Natural killer cell (primary cell): ENCODE results near the gene NOL11. TPM values are rescaled to one million over a fixed set of nuclear protein-coding genes. Genes with fewer than 3 reads are reported as not detected.

Source experiments
- ATAC-seq, 3 donors: fragments of 150-1000 bp in 2 of 3; fragments of 200-7000 bp in 1 of 3; cut with Tn5 transposase; 1 replicate in 1 of 3; 2 replicates in 2 of 3; pipeline ENCODE4 v1.10.0; 2021; ENCODE audit warnings: mild to moderate bottlenecking in 2 of 3, moderate library complexity in 2 of 3
- DNase-seq, 2 donors: peaks; one replicate each; pipeline versions ENCODE4 v3.0.0 to v3.0.0-alpha.2; 2013 to 2021; ENCODE audit warnings: mixed read lengths in 1 of 2
- H3K27ac ChIP-seq: one replicate; pipeline ENCODE4 v1.5.1; 2013; ENCODE audit warnings: mild to moderate bottlenecking, low read length
- H3K27me3 ChIP-seq: one replicate; pipeline ENCODE4 v1.6.1; 2013; ENCODE audit warnings: low read length; ENCODE audit not compliant: control insufficient read depth, insufficient read depth
- H3K36me3 ChIP-seq: one replicate; pipeline ENCODE4 v1.6.1; 2013; ENCODE audit warnings: low read length; ENCODE audit not compliant: control insufficient read depth, insufficient read depth
- H3K4me1 ChIP-seq: one replicate; pipeline ENCODE4 v1.6.1; 2013; ENCODE audit warnings: low read length; ENCODE audit not compliant: control insufficient read depth, insufficient read depth
- H3K4me3 ChIP-seq: one replicate; pipeline ENCODE4 v1.5.1; 2013; ENCODE audit warnings: low read length
- H3K9me3 ChIP-seq: one replicate; pipeline ENCODE4 v1.6.1; 2013; ENCODE audit warnings: low read length; ENCODE audit not compliant: control insufficient read depth, insufficient read depth
- H3K27ac Mint-ChIP-seq, 2 donors: one replicate each; pipeline ENCODE4 v1.8.0; 2022; ENCODE audit warnings: mild to moderate bottlenecking in 2 of 2, mixed read lengths in 2 of 2, moderate library complexity in 1 of 2
- H3K27me3 Mint-ChIP-seq, 2 donors: one replicate each; pipeline ENCODE4 v1.8.0; 2022; ENCODE audit warnings: low read depth in 2 of 2, mixed read lengths in 2 of 2
- H3K36me3 Mint-ChIP-seq: one replicate; pipeline ENCODE4 v1.8.0; 2022; ENCODE audit warnings: mixed read lengths
- H3K4me1 Mint-ChIP-seq, 2 donors: one replicate each; pipeline ENCODE4 v1.8.0; 2022; ENCODE audit warnings: mixed read lengths in 2 of 2
- H3K4me3 Mint-ChIP-seq: one replicate; pipeline ENCODE4 v1.8.0; 2022; ENCODE audit warnings: mild to moderate bottlenecking, moderate library complexity, mixed read lengths
- H3K9me3 Mint-ChIP-seq, 2 donors: one replicate each; pipeline ENCODE4 v1.8.0; 2022; ENCODE audit warnings: mixed read lengths in 2 of 2
- WGBS: methylation state at CpG from one replicate; pipeline ENCODE4 v1.1.7; 2013; ENCODE audit warnings: missing lambda C conversion rate; ENCODE audit not compliant: insufficient coverage; 5-methylcytosine and 5-hydroxymethylcytosine counted together
- intact Hi-C: fragments of 100-400 bp; cut with micrococcal nuclease; formaldehyde crosslinking; loops from one replicate; pipeline ENCODE4 v1.14.2; 2022
- total RNA-seq, 4 donors: library from RNA; stranded (reverse); fragments of 120-200 nt in 1 of 4; gene quantifications; one replicate each; pipeline versions ENCODE4 v1.2.3 to v1.2.4, GENCODE V29; 2013 to 2022
- TF ChIP-seq, protein P1 (sequence below): fragments of 200-600 bp; IDR thresholded peaks from one replicate; pipeline ENCODE4 v1.8.0; 2022; ENCODE audit warnings: antibody characterized with exemption

Gene NOL11
- total RNA-seq, 3 donors from 2014 or later (not counting 1 experiment from before 2014, with no cell fraction given) = 43.3 to 55.2 (median 49.1) TPM

DNA sequence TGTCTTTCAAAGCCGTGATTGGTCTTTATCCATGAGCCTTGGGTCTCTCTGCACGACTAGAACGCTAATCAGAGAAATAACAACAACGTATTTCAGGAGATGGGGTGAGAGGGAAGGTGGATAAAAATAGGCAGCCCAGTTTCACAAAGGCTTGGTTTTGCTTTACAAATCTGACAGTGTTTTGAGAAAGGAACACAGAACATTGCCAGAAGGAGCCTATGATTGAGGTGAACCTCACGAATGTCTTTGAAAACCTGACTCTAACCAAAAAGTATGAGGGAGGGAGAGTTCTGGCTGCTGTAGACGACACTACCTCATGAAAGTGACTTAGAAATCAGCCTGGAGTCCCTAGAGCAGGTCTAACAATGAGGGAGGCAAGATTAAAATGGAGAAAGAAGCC lies 38.0 kb upstream of the NOL11 start:
- Mint-ChIP-seq H3K36me3 (no peaks in the 10 kb centered on the region), H3K27me3 (no peaks in the 10 kb centered on the region), H3K4me3 (no peak overlapping the region), H3K9me3 (no peaks in the 10 kb centered on the region), H3K4me1 (peaks cover 4 to 16% of the 10 kb centered on the region in 2 donors), H3K27ac (peak overlapping the region; percentile 27 to 45)
- no peaks in the 10 kb centered on the region for H3K27me3 ChIP-seq
- peaks cover 28% of the 10 kb centered on the region for H3K36me3 ChIP-seq
- intact Hi-C loops = no loop called here
- no peak overlapping the region for H3K4me3 ChIP-seq
- DNase-seq = no peak
- TF ChIP-seq, protein P1, sequence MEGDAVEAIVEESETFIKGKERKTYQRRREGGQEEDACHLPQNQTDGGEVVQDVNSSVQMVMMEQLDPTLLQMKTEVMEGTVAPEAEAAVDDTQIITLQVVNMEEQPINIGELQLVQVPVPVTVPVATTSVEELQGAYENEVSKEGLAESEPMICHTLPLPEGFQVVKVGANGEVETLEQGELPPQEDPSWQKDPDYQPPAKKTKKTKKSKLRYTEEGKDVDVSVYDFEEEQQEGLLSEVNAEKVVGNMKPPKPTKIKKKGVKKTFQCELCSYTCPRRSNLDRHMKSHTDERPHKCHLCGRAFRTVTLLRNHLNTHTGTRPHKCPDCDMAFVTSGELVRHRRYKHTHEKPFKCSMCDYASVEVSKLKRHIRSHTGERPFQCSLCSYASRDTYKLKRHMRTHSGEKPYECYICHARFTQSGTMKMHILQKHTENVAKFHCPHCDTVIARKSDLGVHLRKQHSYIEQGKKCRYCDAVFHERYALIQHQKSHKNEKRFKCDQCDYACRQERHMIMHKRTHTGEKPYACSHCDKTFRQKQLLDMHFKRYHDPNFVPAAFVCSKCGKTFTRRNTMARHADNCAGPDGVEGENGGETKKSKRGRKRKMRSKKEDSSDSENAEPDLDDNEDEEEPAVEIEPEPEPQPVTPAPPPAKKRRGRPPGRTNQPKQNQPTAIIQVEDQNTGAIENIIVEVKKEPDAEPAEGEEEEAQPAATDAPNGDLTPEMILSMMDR = no peak
- WGBS = 87% methylated on average over 6 of the region's 6 CpGs
- ATAC-seq = no peak
- H3K27ac ChIP-seq = no peak overlapping the region
- no peaks in the 10 kb centered on the region for H3K4me1 ChIP-seq
- no peaks in the 10 kb centered on the region for H3K9me3 ChIP-seq

- Histone ChIP-seq H3K36me3 (peaks cover 22% of the 10 kb centered on the region), H3K4me1 (no peaks in the 10 kb centered on the region), H3K27me3 (no peaks in the 10 kb centered on the region), H3K9me3 (no peaks in the 10 kb centered on the region), H3K4me3 (no peak overlapping the region), H3K27ac (no peak overlapping the region)
- H3K9me3 Mint-ChIP-seq = no peaks in the 10 kb centered on the region
- no peak for ATAC-seq
- no peak for DNase-seq
- H3K36me3 Mint-ChIP-seq = no peaks in the 10 kb centered on the region
- H3K4me3 Mint-ChIP-seq = no peak overlapping the region
- intact Hi-C loops = no loop called here
- no peaks in the 10 kb centered on the region for H3K27me3 Mint-ChIP-seq
- TF ChIP-seq, protein P1 = no peak
- WGBS = 74% methylated on average over 5 of the region's 8 CpGs
- H3K27ac Mint-ChIP-seq = peak overlapping the region; percentile 13 to 45
- peaks cover 4 to 16% of the 10 kb centered on the region in 2 donors for H3K4me1 Mint-ChIP-seq
These were observed 37.1 kb upstream of the NOL11 start for GRCh38 chr17:67680445-67681224.

DNA sequence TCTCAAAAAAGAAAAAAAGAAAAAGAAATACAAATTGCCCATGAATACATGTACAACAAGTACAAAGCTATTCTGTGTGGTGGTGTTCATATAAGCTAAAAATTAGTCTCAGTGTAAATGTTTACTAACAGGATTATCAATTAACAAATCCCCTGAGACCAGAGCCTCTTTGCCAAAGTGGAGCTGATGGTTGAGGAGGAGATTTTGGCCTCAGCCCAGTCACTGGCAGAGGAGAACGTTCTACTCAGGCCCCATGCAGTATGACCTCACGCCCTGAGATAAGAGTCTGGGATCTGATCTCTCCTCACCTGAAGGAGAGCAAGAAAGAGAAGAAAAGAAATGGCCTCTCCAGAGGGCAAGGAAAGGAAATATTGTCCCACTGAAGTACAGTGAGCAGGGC lies 35.5 kb upstream of the NOL11 start:
- no peak for ATAC-seq
- Histone ChIP-seq H3K4me1 (no peaks in the 10 kb centered on the region), H3K36me3 (peaks cover 17% of the 10 kb centered on the region), H3K27ac (no peak overlapping the region), H3K4me3 (no peak overlapping the region), H3K27me3 (no peaks in the 10 kb centered on the region), H3K9me3 (no peaks in the 10 kb centered on the region)
- H3K36me3 Mint-ChIP-seq = no peaks in the 10 kb centered on the region
- intact Hi-C loops = no loop called here
- H3K4me3 Mint-ChIP-seq = no peak overlapping the region
- H3K27me3 Mint-ChIP-seq = no peaks in the 10 kb centered on the region
- H3K27ac Mint-ChIP-seq = peak overlapping the region; percentile 50 to 75
- DNase-seq = no peak
- peaks cover 4 to 16% of the 10 kb centered on the region in 2 donors for H3K4me1 Mint-ChIP-seq
- 100% methylated on average over 2 of the region's 2 CpGs for WGBS
- TF ChIP-seq, protein P1 = no peak
- no peaks in the 10 kb centered on the region for H3K9me3 Mint-ChIP-seq
